Measurements from ENCODE around the gene DNAH3. TPM values are rescaled to one million over a fixed set of nuclear protein-coding genes. Genes with fewer than 3 reads are reported as not detected.

Gene DNAH3
- total RNA-seq, 4 donors from 2014 or later, result 0.72 to 1.8 (median 1.4) TPM

DNA sequence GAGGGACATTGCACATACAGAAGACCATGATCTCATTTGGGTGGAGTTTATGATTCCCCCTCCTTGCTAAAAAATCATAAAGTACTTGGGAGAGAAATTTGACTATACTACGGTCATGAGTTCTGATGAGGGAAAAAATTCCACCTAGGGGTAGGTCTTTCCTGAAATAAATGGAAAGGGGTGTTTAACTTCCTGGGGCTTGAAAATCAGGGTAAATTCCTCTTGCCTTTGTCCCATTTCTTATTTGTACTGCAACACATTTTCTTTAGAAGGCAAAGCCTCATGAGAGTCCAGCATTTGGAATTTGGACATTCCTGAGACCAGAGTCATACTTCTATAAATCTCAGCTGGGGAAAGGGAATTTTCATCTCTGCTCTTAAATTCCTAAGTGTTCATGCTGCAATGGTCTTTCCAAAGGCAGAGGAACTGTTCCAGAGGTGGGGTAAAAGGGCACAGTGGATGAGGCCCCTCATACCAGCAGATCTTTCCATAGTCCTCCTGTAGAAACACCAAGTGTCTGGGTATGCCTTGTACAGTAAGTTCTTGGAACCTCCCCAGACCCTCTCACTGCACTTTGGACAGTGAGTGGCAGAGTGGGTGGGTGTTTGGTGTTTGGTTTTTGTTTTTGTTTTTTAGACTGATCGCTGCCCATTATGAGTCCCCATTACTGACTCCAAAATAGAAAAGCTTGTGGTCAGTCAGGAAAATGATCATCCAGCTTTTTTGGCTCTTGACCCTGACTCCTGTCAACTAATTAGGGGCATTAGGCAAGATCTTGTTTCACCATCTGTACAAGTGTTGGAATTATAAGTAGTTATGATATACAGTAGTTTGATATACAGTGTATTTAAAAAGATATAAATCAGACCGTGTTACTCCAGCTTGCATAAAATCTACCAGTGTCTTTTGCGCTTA is 244.0 kb downstream of the DNAH3 start:
- intact Hi-C loops (cut with DNase I; ENCODE audit: low total_unique reads), result loop anchor here (10.0 kb wide), 1 partner anchor 1288 kb away; no protein-coding TSS in a partner anchor
- no peak for TF ChIP-seq POLR2A (IDR thresholded peaks at IDR 0.05)
- TF ChIP-seq, protein P1, sequence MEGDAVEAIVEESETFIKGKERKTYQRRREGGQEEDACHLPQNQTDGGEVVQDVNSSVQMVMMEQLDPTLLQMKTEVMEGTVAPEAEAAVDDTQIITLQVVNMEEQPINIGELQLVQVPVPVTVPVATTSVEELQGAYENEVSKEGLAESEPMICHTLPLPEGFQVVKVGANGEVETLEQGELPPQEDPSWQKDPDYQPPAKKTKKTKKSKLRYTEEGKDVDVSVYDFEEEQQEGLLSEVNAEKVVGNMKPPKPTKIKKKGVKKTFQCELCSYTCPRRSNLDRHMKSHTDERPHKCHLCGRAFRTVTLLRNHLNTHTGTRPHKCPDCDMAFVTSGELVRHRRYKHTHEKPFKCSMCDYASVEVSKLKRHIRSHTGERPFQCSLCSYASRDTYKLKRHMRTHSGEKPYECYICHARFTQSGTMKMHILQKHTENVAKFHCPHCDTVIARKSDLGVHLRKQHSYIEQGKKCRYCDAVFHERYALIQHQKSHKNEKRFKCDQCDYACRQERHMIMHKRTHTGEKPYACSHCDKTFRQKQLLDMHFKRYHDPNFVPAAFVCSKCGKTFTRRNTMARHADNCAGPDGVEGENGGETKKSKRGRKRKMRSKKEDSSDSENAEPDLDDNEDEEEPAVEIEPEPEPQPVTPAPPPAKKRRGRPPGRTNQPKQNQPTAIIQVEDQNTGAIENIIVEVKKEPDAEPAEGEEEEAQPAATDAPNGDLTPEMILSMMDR (IDR thresholded peaks at IDR 0.05), result no peak
- 62% methylated on average over 4 of the region's 4 CpGs for WGBS, 2 donors

DNA sequence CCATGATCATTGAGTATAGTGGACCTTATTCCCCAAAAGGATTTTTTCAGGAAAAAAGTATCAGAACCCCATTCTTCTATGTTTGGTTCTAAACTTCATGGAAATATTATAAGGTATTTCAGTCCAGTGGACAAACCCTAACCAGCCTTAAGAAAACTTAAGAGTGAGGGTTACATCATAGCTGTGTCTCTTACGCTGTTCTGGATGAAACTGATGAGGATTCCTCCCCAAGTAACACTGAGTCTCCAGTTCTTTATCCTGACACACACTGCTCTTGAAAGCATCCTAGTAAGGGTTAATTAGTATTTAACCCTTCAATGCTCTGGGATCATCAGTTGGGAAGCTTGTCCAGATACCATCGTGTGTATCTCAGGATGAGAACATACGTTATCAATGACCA is 245.1 kb downstream of the DNAH3 start:
- DNase-seq (ENCODE audit: low spot score in 2 of 2), result no peak
- no peak overlapping the region for H3K4me3 ChIP-seq (ENCODE audit: low read depth, poor library complexity, severe bottlenecking)
- intact Hi-C loops (cut with DNase I; ENCODE audit: low total_unique reads), result loop anchor here (10.0 kb wide), 1 partner anchor 1289 kb away; no protein-coding TSS in a partner anchor
- TF ChIP-seq, protein P1 (IDR thresholded peaks at IDR 0.05), result no peak
- TF ChIP-seq POLR2A (IDR thresholded peaks at IDR 0.05), result no peak
- whole genome bisulfite sequencing, 2 donors, result 38 to 46% methylated on average over 3 of the region's 3 CpGs

More for the DNA sequence above, 244.0 kb downstream of the DNAH3 start:
- DNase-seq (ENCODE audit: low spot score in 2 of 2), result no peak
- no peak overlapping the region for H3K4me3 ChIP-seq (ENCODE audit: low read depth, poor library complexity, severe bottlenecking)

DNA sequence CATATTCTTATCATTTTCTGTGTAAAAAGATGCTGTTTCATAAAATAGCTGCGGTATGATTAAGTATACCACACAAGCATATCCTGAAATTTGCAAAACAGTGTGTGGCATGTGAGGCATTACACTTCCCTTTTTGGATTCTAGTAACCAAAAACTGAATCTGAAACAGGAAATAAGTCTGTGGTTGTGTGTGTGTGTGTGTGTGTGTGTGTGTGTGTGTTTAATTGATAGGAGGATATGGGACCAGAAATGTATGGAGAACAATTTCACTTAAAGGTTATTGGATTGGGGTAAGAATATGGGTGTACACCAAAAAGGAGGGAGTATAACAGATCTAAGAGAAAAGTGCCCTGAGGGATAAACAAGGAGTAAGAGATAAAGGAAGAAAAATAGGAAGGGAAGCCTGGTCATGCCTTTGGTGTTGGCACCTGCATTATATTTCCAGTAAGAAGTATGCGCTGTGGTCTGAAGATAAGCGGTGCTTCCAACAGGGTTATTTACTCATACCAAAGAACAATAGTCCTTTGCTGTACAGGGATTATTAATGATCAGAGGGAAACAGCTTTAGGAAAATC is 246.1 kb downstream of the DNAH3 start:
- intact Hi-C loops (cut with DNase I; ENCODE audit: low total_unique reads), result loop anchor here (10.0 kb wide), 1 partner anchor 1290 kb away; no protein-coding TSS in a partner anchor
- no peak for TF ChIP-seq POLR2A (IDR thresholded peaks at IDR 0.05)
- TF ChIP-seq, protein P1 (IDR thresholded peaks at IDR 0.05), result no peak
- DNase-seq (ENCODE audit: low spot score in 2 of 2), result no peak
- no peak overlapping the region for H3K4me3 ChIP-seq (ENCODE audit: low read depth, poor library complexity, severe bottlenecking)
- WGBS, 2 donors, result 20 to 26% methylated on average over 3 of the region's 3 CpGs

DNA sequence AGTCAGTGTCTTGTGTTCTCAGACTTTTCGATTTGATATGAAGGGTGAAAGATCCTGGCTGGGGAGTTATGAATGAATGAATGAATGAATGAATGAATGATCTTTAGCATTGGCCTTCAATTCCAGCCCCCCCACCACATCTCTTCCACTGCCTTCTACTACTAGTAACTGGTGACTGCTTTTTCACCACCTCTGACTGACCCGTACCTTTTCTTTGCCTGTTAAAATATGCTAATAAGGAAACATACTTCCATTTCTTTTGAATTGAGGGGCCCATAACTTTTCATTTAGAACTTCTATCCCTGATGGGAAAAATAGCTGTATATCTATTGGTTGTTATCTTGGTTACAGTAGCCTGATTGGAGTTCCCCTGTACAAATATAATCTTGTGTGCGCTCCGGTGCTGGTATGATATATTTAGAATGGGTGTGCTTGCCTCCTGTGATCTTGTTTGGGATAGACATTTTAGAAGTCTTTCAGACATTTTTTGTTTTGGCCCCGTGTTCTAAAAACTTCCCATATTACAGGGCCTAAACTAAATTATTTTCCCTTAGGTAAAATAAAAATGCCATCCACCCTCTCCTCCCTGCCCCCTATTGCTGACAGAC is 246.6 kb downstream of the DNAH3 start:
- no peak for DNase-seq (ENCODE audit: low spot score in 2 of 2)
- intact Hi-C loops (cut with DNase I; ENCODE audit: low total_unique reads), result loop anchor here (10.0 kb wide), 1 partner anchor 1291 kb away; no protein-coding TSS in a partner anchor
- WGBS, 2 donors, result 40 to 47% methylated on average over 5 of the region's 5 CpGs
- no peak for TF ChIP-seq POLR2A (IDR thresholded peaks at IDR 0.05)
- TF ChIP-seq, protein P1 (IDR thresholded peaks at IDR 0.05), result no peak
- H3K4me3 ChIP-seq (ENCODE audit: low read depth, poor library complexity, severe bottlenecking), result no peak overlapping the region

DNA sequence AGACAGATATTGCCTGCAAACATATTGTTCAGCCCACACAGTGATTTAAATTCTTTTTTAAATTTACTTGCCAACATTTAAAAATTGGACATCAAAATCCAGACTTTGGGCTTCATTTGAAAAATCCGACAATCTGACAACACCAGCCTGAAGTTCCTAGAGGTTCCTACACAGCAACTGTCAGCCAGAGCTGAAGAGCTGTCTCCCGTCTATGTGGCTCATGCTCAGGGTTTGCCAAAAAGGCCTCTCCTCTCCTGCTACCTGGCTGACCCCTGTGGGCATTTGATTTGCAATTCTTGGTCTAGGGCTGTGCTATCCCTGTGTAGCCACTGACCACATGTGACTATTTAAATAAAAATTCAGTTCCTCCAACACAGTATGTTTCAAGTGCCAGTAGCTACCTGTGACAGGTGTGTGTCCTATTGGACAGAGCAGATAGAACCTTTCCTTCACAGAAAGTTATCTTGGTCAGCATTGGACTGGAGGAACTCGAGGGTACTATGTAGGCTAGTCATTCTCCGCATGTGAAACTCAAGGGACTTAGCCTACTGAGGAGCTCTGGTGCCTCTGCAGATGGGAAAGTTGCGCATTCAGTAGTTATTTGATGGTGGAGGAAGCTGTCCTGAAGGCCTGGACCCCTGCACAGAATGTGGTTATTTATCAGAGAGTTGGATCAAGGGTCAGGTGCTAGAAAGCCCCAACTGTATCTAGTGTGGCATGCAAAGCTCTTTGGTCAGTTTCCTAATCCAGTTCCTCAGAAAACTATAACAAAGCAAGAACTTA is 247.3 kb downstream of the DNAH3 start:
- no peak for TF ChIP-seq POLR2A (IDR thresholded peaks at IDR 0.05)
- TF ChIP-seq, protein P1 (IDR thresholded peaks at IDR 0.05), result no peak
- WGBS, 2 donors, result 82 to 83% methylated on average over 5 of the region's 5 CpGs

More for the DNA sequence above, 247.3 kb downstream of the DNAH3 start:
- no peak overlapping the region for H3K4me3 ChIP-seq (ENCODE audit: low read depth, poor library complexity, severe bottlenecking)
- intact Hi-C loops (cut with DNase I; ENCODE audit: low total_unique reads), result loop anchor here (10.0 kb wide), 1 partner anchor 1291 kb away; no protein-coding TSS in a partner anchor
- no peak for DNase-seq (ENCODE audit: low spot score in 2 of 2)
